SK-N-SH (cell line): ENCODE results near the gene NPIPA3. TPM values are rescaled to one million over a fixed set of nuclear protein-coding genes. Genes with fewer than 3 reads are reported as not detected.

Experiments used
- CTCF ChIA-PET: fragments of 300-600, 350-600 bp; formaldehyde crosslinking; extraction: SDS; loops from one replicate; lab custom pipeline; 2021; lab: Yijun Ruan, JAX
- POLR2A ChIA-PET: fragments of 350-600 bp; sonication (Branson Sonifier 250); formaldehyde crosslinking; extraction: SDS; loops from one replicate; lab custom pipeline; 2020; ENCODE audit warnings: antibody characterized with exemption, inconsistent platforms; lab: Yijun Ruan, JAX
- DNase-seq: peaks from one replicate; pipeline ENCODE4 v3.0.0; 2012
- H2AFZ ChIP-seq: fragments of 200-600 bp; sonication (generic); 2 replicates; pipeline ENCODE4 v1.8.1; 2016; ENCODE audit warnings: antibody characterized with exemption, mild to moderate bottlenecking, low read depth
- H3F3A ChIP-seq: fragments of 200-600 bp; sonication (generic); replicated peaks from 2 replicates; pipeline ENCODE3; 2016; ENCODE audit warnings: antibody characterized with exemption, mild to moderate bottlenecking; ENCODE audit not compliant: insufficient read depth
- H3K27ac ChIP-seq, 2 experiments: fragments of 200-500 bp in 1 of 2; fragments of 200-600 bp in 1 of 2; sonication (Bioruptor generic) in 1 of 2; sonication (generic), shearing (Covaris generic) in 1 of 2; 2 replicates each; pipeline versions ENCODE4 v1.5.1 to v1.6.1; 2014 to 2016; ENCODE audit warnings: low read depth in 2 of 2, inconsistent platforms in 1 of 2, low read length in 1 of 2, mild to moderate bottlenecking in 1 of 2, mixed read lengths in 1 of 2
- H3K27me3 ChIP-seq: fragments of 200-600 bp; sonication (generic), shearing (Covaris generic); 2 replicates; pipeline ENCODE4 v1.6.1; 2016; ENCODE audit warnings: mixed run types; ENCODE audit not compliant: insufficient read depth
- H3K36me3 ChIP-seq, 2 experiments: fragments of 200-500 bp in 1 of 2; fragments of 200-600 bp in 1 of 2; sonication (Bioruptor generic) in 1 of 2; sonication (generic) in 1 of 2; replicated peaks in 1 of 2; 2 replicates each; pipeline versions ENCODE3 to v1.5.1; 2014 to 2016; ENCODE audit warnings: low read length in 1 of 2, mild to moderate bottlenecking in 1 of 2; ENCODE audit not compliant: insufficient read depth in 2 of 2, control insufficient read depth in 1 of 2
- H3K4me1 ChIP-seq, 2 experiments: fragments of 200-500 bp in 1 of 2; fragments of 200-600 bp in 1 of 2; sonication (Bioruptor generic) in 1 of 2; sonication (generic), shearing (Covaris generic) in 1 of 2; 2 replicates each; pipeline versions ENCODE4 v1.5.1 to v1.6.1; 2014 to 2016; ENCODE audit warnings: low read depth in 1 of 2, low read length in 1 of 2, mixed run types in 1 of 2; ENCODE audit not compliant: insufficient read depth in 2 of 2, control insufficient read depth in 1 of 2
- H3K4me2 ChIP-seq: fragments of 200-600 bp; sonication (generic), shearing (Covaris generic); 2 replicates; pipeline ENCODE4 v1.6.1; 2017; ENCODE audit warnings: mixed run types
- H3K4me3 ChIP-seq, 2 experiments: fragments of 200-500 bp in 1 of 2; fragments of 200-600 bp in 1 of 2; sonication (Bioruptor generic) in 1 of 2; sonication (generic), shearing (Covaris generic) in 1 of 2; 2 replicates each; pipeline versions ENCODE4 v1.5.1 to v1.8.1; 2014 to 2016; ENCODE audit warnings: low read depth in 2 of 2, inconsistent platforms in 1 of 2, low read length in 1 of 2, mild to moderate bottlenecking in 1 of 2, mixed read lengths in 1 of 2, moderate library complexity in 1 of 2
- H3K79me2 ChIP-seq: fragments of 200-600 bp; sonication (generic); 2 replicates; pipeline ENCODE4 v1.8.1; 2017; ENCODE audit warnings: mild to moderate bottlenecking; ENCODE audit not compliant: insufficient read depth
- H3K9ac ChIP-seq: fragments of 200-600 bp; sonication (generic); 2 replicates; pipeline ENCODE4 v1.6.1; 2017; ENCODE audit warnings: mixed run types
- H3K9me2 ChIP-seq: fragments of 200-600 bp; sonication (generic); 2 replicates; pipeline ENCODE4 v1.6.1; 2017; ENCODE audit warnings: mixed run types
- H3K9me3 ChIP-seq: fragments of 200-600 bp; sonication (generic); 2 replicates; pipeline ENCODE4 v1.6.1; 2017; ENCODE audit warnings: mixed run types, mild to moderate bottlenecking, moderate library complexity
- H4K20me1 ChIP-seq: fragments of 200-600 bp; sonication (generic); 2 replicates; pipeline ENCODE4 v1.6.1; 2017; ENCODE audit warnings: mild to moderate bottlenecking, mixed run types; ENCODE audit not compliant: insufficient read depth
- ELF1 ChIP-seq: IDR thresholded peaks from 2 replicates; pipeline ENCODE4 v1.4.0; 2012
- FOXJ3 ChIP-seq: sonication (generic); formaldehyde crosslinking; IDR thresholded peaks from 2 replicates; pipeline ENCODE4 v1.5.1; 2020; ENCODE audit warnings: mild to moderate bottlenecking, missing genetic modification reagents
- FOXM1 ChIP-seq: IDR thresholded peaks from 2 replicates; pipeline ENCODE4 v1.4.0; 2012; ENCODE audit warnings: low read depth, mild to moderate bottlenecking
- NFIC ChIP-seq: IDR thresholded peaks from 2 replicates; pipeline ENCODE4 v1.4.0; 2012; ENCODE audit warnings: borderline replicate concordance
- PBX3 ChIP-seq: IDR thresholded peaks from 2 replicates; pipeline ENCODE4; 2012
- RAD21 ChIP-seq: IDR thresholded peaks from 2 replicates; pipeline ENCODE4 v1.6.1; 2012; ENCODE audit warnings: mild to moderate bottlenecking, low read length
- RFX5 ChIP-seq: IDR thresholded peaks from 2 replicates; pipeline ENCODE4 v1.6.1; 2012; ENCODE audit warnings: mild to moderate bottlenecking, improper control_type of control experiment, low read length
- USF1 ChIP-seq: IDR thresholded peaks from 2 replicates; pipeline ENCODE4 v1.4.0; 2012; ENCODE audit warnings: low read depth, borderline replicate concordance
- YY1 ChIP-seq: IDR thresholded peaks from 2 replicates; pipeline ENCODE4 v1.4.0; 2012; ENCODE audit warnings: low read depth, mild to moderate bottlenecking
- ZBTB33 ChIP-seq: IDR thresholded peaks from 2 replicates; pipeline ENCODE4 v1.4.0; 2012; ENCODE audit warnings: low read depth, borderline replicate concordance
- WGBS: methylation state at CpG from one replicate; pipeline ENCODE4 v1.1.6; 2017; ENCODE audit warnings: low lambda C conversion rate; 5-methylcytosine and 5-hydroxymethylcytosine counted together
- polyA plus RNA-seq, 3 experiments: library from polyadenylated mRNA; depleted of rRNA; stranded (reverse); fragments of >200 nt; gene quantifications; 2 replicates each; pipeline ENCODE4 v1.2.3, GENCODE V29; 2012
- TF ChIP-seq, protein P1 (sequence below): fragments of 150-350 bp; IDR thresholded peaks from 2 replicates; pipeline ENCODE4 v1.6.1; 2016; ENCODE audit warnings: mild to moderate bottlenecking, low read depth, low read length

The NPIPA3 gene
- polyA plus RNA-seq, 1 of the 3 experiments (the other 2 are of a cell fraction), result 0.92 TPM

GRCh38 chr16:14668556-14669223 is 34.5 kb upstream of the NPIPA3 start:
- no peak overlapping the region for H3K27ac ChIP-seq
- ChIA-PET CTCF (no interaction called here), POLR2A (interaction anchor here (0.6 kb wide), 1 partner anchor 33 kb away, joined by 7 read pairs; no protein-coding TSS in a partner anchor)
- TF ChIP-seq RAD21 (no peak), NFIC (no peak)
- H3K4me3 ChIP-seq, result no peak overlapping the region
- no peaks in the 10 kb centered on the region for H4K20me1 ChIP-seq
- H3F3A ChIP-seq, result no peaks in the 10 kb centered on the region
- H3K4me2 ChIP-seq, result no peak overlapping the region
- no peaks in the 10 kb centered on the region for H3K27me3 ChIP-seq
- H3K36me3 ChIP-seq, result peaks cover 24 to 27% of the 10 kb centered on the region in 2 experiments
- no peak for DNase-seq
- 91% methylated on average over 7 of the region's 7 CpGs for WGBS
- H3K9me2 ChIP-seq, result no peaks in the 10 kb centered on the region
- H3K9me3 ChIP-seq, result no peaks in the 10 kb centered on the region
- H2AFZ ChIP-seq, result no peak overlapping the region
- no peak overlapping the region for H3K9ac ChIP-seq
- H3K79me2 ChIP-seq, result no peaks in the 10 kb centered on the region
- no peaks in the 10 kb centered on the region for H3K4me1 ChIP-seq

DNA sequence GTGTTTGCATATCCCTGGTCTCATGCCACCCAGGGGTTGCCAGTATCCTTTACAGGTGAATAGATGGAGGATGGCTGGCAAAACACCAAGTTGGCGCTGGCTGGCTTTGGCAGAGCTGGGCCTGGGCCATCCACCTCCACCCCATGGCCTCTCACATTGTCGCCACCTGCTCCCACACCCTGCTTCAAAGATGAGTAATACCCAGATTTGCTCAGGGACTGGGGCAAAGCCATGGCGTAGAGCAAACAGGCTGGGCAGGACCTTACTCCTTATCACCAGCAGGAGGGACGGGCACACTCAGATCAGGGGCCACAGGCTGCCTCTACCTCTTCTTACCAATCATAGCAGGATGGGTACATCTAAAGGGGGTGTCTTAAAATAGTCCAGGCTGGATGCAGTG is 33.4 kb upstream of the NPIPA3 start:
- no peaks in the 10 kb centered on the region for H3K9me3 ChIP-seq
- no peaks in the 10 kb centered on the region for H3K4me1 ChIP-seq
- H3K36me3 ChIP-seq, result peaks cover 15 to 24% of the 10 kb centered on the region in 2 experiments
- no peaks in the 10 kb centered on the region for H3K79me2 ChIP-seq
- POLR2A ChIA-PET, result no interaction called here
- H3K4me3 ChIP-seq, result no peak overlapping the region
- WGBS, result 90% methylated on average over 4 of the region's 4 CpGs
- H3K27me3 ChIP-seq, result no peaks in the 10 kb centered on the region
- no peak overlapping the region for H3K27ac ChIP-seq
- H4K20me1 ChIP-seq, result no peaks in the 10 kb centered on the region
- DNase-seq, result no peak
- H3F3A ChIP-seq, result no peaks in the 10 kb centered on the region
- CTCF ChIA-PET, result no interaction called here
- no peak overlapping the region for H2AFZ ChIP-seq
- H3K9ac ChIP-seq, result no peak overlapping the region
- H3K4me2 ChIP-seq, result no peak overlapping the region
- H3K9me2 ChIP-seq, result no peaks in the 10 kb centered on the region
- TF ChIP-seq FOXM1 (no peak), FOXJ3 (CRISPR knock-in tag) (no peak)

- ChIA-PET POLR2A (no interaction called here), CTCF (no interaction called here)
- Histone ChIP-seq H4K20me1 (no peaks in the 10 kb centered on the region), H3F3A (no peaks in the 10 kb centered on the region), H3K27ac (no peak overlapping the region), H3K4me1 (no peaks in the 10 kb centered on the region), H2AFZ (no peak overlapping the region), H3K36me3 (peaks cover 6 to 8% of the 10 kb centered on the region in 2 experiments), H3K27me3 (no peaks in the 10 kb centered on the region), H3K4me2 (no peak overlapping the region), H3K4me3 (no peak overlapping the region), H3K9ac (no peak overlapping the region), H3K9me2 (no peaks in the 10 kb centered on the region), H3K9me3 (no peaks in the 10 kb centered on the region), H3K79me2 (no peaks in the 10 kb centered on the region)
- TF ChIP-seq PBX3, result no peak
- no peak for TF ChIP-seq ZBTB33
- TF ChIP-seq ELF1, result no peak
- TF ChIP-seq RFX5, result no peak
- TF ChIP-seq USF1, result 0 out of 2 replicates have a peak, but pooled peaks have one; percentile 18
- TF ChIP-seq YY1, result no peak
- TF ChIP-seq, protein P1, sequence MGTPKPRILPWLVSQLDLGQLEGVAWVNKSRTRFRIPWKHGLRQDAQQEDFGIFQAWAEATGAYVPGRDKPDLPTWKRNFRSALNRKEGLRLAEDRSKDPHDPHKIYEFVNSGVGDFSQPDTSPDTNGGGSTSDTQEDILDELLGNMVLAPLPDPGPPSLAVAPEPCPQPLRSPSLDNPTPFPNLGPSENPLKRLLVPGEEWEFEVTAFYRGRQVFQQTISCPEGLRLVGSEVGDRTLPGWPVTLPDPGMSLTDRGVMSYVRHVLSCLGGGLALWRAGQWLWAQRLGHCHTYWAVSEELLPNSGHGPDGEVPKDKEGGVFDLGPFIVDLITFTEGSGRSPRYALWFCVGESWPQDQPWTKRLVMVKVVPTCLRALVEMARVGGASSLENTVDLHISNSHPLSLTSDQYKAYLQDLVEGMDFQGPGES, result no peak
- DNase-seq, result no peak
- WGBS, result 45% methylated on average over 7 of the region's 7 CpGs
Observed at GRCh38 chr16:14672403-14672971, 30.7 kb upstream of the NPIPA3 start.
